WTC11 (cell line): Measurements from ENCODE around the gene TIAM2. TPM values are rescaled to one million over a fixed set of nuclear protein-coding genes. Genes with fewer than 3 reads are reported as not detected.

Experiments used
- ATAC-seq: fragments of 200-7000 bp; cut with Tn5 transposase; 2 replicates; pipeline ENCODE4 v1.10.0; 2021; ENCODE audit warnings: mild to moderate bottlenecking, moderate library complexity
- CTCF ChIA-PET: fragments of 300-600 bp; sonication (Branson Sonifier 250); formaldehyde crosslinking; loops from one replicate; lab custom pipeline; 2021; ENCODE audit warnings: antibody characterized with exemption; lab: Charles Lee
- POLR2A ChIA-PET: fragments of 350-600 bp; sonication (Branson Sonifier 250); formaldehyde crosslinking; loops from one replicate; lab custom pipeline; 2021; ENCODE audit warnings: antibody characterized with exemption; lab: Charles Lee
- DNase-seq: peaks from one replicate; pipeline ENCODE4 v3.0.0; 2021; ENCODE audit warnings: low spot score
- H3K27ac Mint-ChIP-seq: 2 replicates; pipeline ENCODE4 v1.8.0; 2021; ENCODE audit warnings: mixed read lengths
- H3K27me3 Mint-ChIP-seq: 2 replicates; pipeline ENCODE4 v1.8.0; 2021; ENCODE audit warnings: low read depth, mild to moderate bottlenecking, moderate library complexity, mixed read lengths
- H3K36me3 Mint-ChIP-seq: 2 replicates; pipeline ENCODE4 v1.8.0; 2021; ENCODE audit warnings: mixed read lengths
- H3K4me1 Mint-ChIP-seq: 2 replicates; pipeline ENCODE4 v1.8.0; 2022; ENCODE audit warnings: mixed read lengths
- H3K4me3 Mint-ChIP-seq: 2 replicates; pipeline ENCODE4 v1.8.0; 2021; ENCODE audit warnings: mild to moderate bottlenecking, moderate library complexity, mixed read lengths
- H3K9me3 Mint-ChIP-seq: 2 replicates; pipeline ENCODE4 v1.8.0; 2021; ENCODE audit warnings: mixed read lengths
- AR ChIP-seq: fragments of 250-450 bp; sonication (Bioruptor Pico); IDR thresholded peaks from 2 replicates; pipeline ENCODE4 v1.9.0; 2021; ENCODE audit warnings: mild to moderate bottlenecking
- ATF3 ChIP-seq: sonication (generic); formaldehyde crosslinking; conservative IDR thresholded peaks from 2 replicates; pipeline ENCODE4 v1.8.1; 2022; ENCODE audit warnings: mild to moderate bottlenecking, missing genetic modification reagents
- CTCF ChIP-seq: fragments of 200-600 bp; IDR thresholded peaks from 2 replicates; pipeline ENCODE4 v1.8.0; 2022; ENCODE audit warnings: antibody characterized with exemption
- E2F1 ChIP-seq: sonication (generic); formaldehyde crosslinking; IDR thresholded peaks from 2 replicates; pipeline ENCODE4 v1.8.0; 2022; ENCODE audit warnings: mild to moderate bottlenecking, missing genetic modification reagents
- E2F4 ChIP-seq: sonication (generic); formaldehyde crosslinking; IDR thresholded peaks from 2 replicates; pipeline ENCODE4 v1.8.1; 2022; ENCODE audit warnings: low read depth, mild to moderate bottlenecking, moderate library complexity, missing genetic modification reagents, borderline replicate concordance
- EMX1 ChIP-seq: fragments of 250-450 bp; sonication (Bioruptor Pico); IDR thresholded peaks from 2 replicates; pipeline ENCODE4 v1.8.0; 2021; ENCODE audit warnings: mild to moderate bottlenecking
- HMGA2 ChIP-seq: fragments of 250-450 bp; sonication (Bioruptor Pico); IDR thresholded peaks from 2 replicates; pipeline ENCODE4 v1.4.0; 2021; ENCODE audit warnings: mild to moderate bottlenecking, moderate library complexity
- KAT7 ChIP-seq: sonication (generic); formaldehyde crosslinking; IDR thresholded peaks from 2 replicates; pipeline ENCODE4 v1.8.1; 2023; ENCODE audit warnings: missing genetic modification reagents, mild to moderate bottlenecking, borderline replicate concordance
- NFE2L1 ChIP-seq: sonication (generic); formaldehyde crosslinking; IDR thresholded peaks from 2 replicates; pipeline ENCODE4 v1.8.1; 2023; ENCODE audit warnings: missing genetic modification reagents
- PRRX2 ChIP-seq: fragments of 250-450 bp; sonication (Bioruptor Pico); IDR thresholded peaks from 2 replicates; pipeline ENCODE4 v1.8.0; 2021; ENCODE audit warnings: mild to moderate bottlenecking
- SOX15 ChIP-seq: fragments of 250-450 bp; sonication (Bioruptor Pico); IDR thresholded peaks from 2 replicates; pipeline ENCODE4 v1.9.0; 2021; ENCODE audit warnings: mild to moderate bottlenecking
- STAT6 ChIP-seq: sonication (generic); formaldehyde crosslinking; conservative IDR thresholded peaks from 2 replicates; pipeline ENCODE4 v1.8.1; 2023; ENCODE audit warnings: mild to moderate bottlenecking, low read depth, missing genetic modification reagents, moderate library complexity
- TCF7 ChIP-seq: sonication (generic); formaldehyde crosslinking; IDR thresholded peaks from 2 replicates; pipeline ENCODE4 v1.8.0; 2022; ENCODE audit warnings: mild to moderate bottlenecking, low read depth, missing genetic modification reagents, moderate library complexity
- ZMAT4 ChIP-seq: fragments of 250-450 bp; sonication (Bioruptor Pico); IDR thresholded peaks from 2 replicates; pipeline ENCODE4 v1.9.0; 2021; ENCODE audit warnings: mild to moderate bottlenecking
- ZNF281 ChIP-seq: sonication (generic); formaldehyde crosslinking; IDR thresholded peaks from 2 replicates; pipeline ENCODE4 v1.8.0; 2023; ENCODE audit warnings: mild to moderate bottlenecking, missing genetic modification reagents
- ZNF423 ChIP-seq: fragments of 250-450 bp; sonication (Bioruptor Pico); IDR thresholded peaks from 2 replicates; pipeline ENCODE4 v2.1.2; 2022; ENCODE audit warnings: mild to moderate bottlenecking, moderate library complexity
- ZNF512 ChIP-seq: sonication (generic); formaldehyde crosslinking; IDR thresholded peaks from 2 replicates; pipeline ENCODE4 v1.8.1; 2022; ENCODE audit warnings: missing genetic modification reagents, borderline replicate concordance
- total RNA-seq: library from RNA; stranded (reverse); gene quantifications from 3 replicates; pipeline ENCODE4 v1.2.3, GENCODE V29; 2021

TIAM2 gene
- total RNA-seq, 1 experiment from 2014 or later = 15.1 TPM

- Mint-ChIP-seq H3K4me1 (peaks cover 27% of the 10 kb centered on the region), H3K27ac (no peak overlapping the region), H3K36me3 (no peaks in the 10 kb centered on the region), H3K9me3 (no peaks in the 10 kb centered on the region), H3K27me3 (peaks cover 4% of the 10 kb centered on the region), H3K4me3 (no peak overlapping the region)
- ChIA-PET CTCF (interaction anchor here (0.5 kb wide), 1 partner anchor 76 kb away, joined by 4 read pairs; no protein-coding TSS in a partner anchor), POLR2A (interaction anchor here (0.9 kb wide), 1 partner anchor 9 kb away, joined by 3 read pairs; no protein-coding TSS in a partner anchor)
- ATAC-seq (no peak), DNase-seq (no peak)
- TF ChIP-seq EMX1 (CRISPR knock-in tag) (no peak), ZNF423 (CRISPR knock-in tag) (no peak), SOX15 (CRISPR knock-in tag) (no peak), ZMAT4 (CRISPR knock-in tag) (no peak), E2F4 (CRISPR knock-in tag) (no peak), AR (CRISPR knock-in tag) (no peak), NFE2L1 (CRISPR knock-in tag) (no peak), KAT7 (CRISPR knock-in tag) (no peak), STAT6 (CRISPR knock-in tag) (no peak), PRRX2 (CRISPR knock-in tag) (no peak), ATF3 (CRISPR knock-in tag) (no peak), CTCF (no peak), TCF7 (CRISPR knock-in tag) (no peak), E2F1 (no peak), HMGA2 (CRISPR knock-in tag) (no peak), ZNF512 (CRISPR knock-in tag) (no peak), ZNF281 (CRISPR knock-in tag) (no peak)
Measured at GRCh38 chr6:155001934-155002333, 6.8 kb downstream of the TIAM2 start.
